ENCODE results near the gene DTNBP1. TPM values are rescaled to one million over a fixed set of nuclear protein-coding genes. Genes with fewer than 3 reads are reported as not detected.

Gene DTNBP1
- total and polyA plus RNA-seq, 4 donors: 3.1 to 6.0 (median 4.3) TPM

GRCh38 chr6:15481390-15482291, 181.2 kb downstream of the DTNBP1 start (continued):
- TF ChIP-seq REST (IDR thresholded peaks at IDR 0.05): no peak
- TF ChIP-seq NR2F2 (IDR thresholded peaks at IDR 0.05): no peak
- TF ChIP-seq MAX (IDR thresholded peaks at IDR 0.05): no peak

GRCh38 chr6:15480525-15480924, 182.3 kb downstream of the DTNBP1 start:
- Histone ChIP-seq H3K9me3 (ENCODE audit: control insufficient read depth in 4 of 4, low read length in 3 of 4) (no peaks in the 10 kb centered on the region), H3K4me1 (ENCODE audit: control insufficient read depth in 4 of 4, insufficient read depth in 4 of 4, low read length in 3 of 4) (no peaks in the 10 kb centered on the region), H3K36me3 (ENCODE audit: control insufficient read depth in 4 of 4, insufficient read depth in 3 of 4, low read depth in 1 of 4, low read length in 3 of 4) (peaks cover 0 to 2% (median under 1%) of the 10 kb centered on the region in 4 donors), H3K27ac (ENCODE audit: low read depth in 1 of 2, low read length in 2 of 2) (no peak overlapping the region), H3K27me3 (ENCODE audit: control insufficient read depth in 4 of 4, insufficient read depth in 4 of 4, low read length in 3 of 4) (no peaks in the 10 kb centered on the region), H3K4me3 (ENCODE audit: low read depth in 1 of 3, low read length in 3 of 3) (no peak overlapping the region), H3K9ac (ENCODE audit: low read depth in 1 of 2, low read length in 2 of 2) (no peak overlapping the region)
- WGBS: 86% methylated on average over 7 of the region's 7 CpGs
- TF ChIP-seq RXRA (IDR thresholded peaks at IDR 0.05): no peak
- no peak for TF ChIP-seq NR2F2 (IDR thresholded peaks at IDR 0.05)
- no peak for TF ChIP-seq MAX (IDR thresholded peaks at IDR 0.05)
- no peak for TF ChIP-seq YY1 (IDR thresholded peaks at IDR 0.05)
- no peak for TF ChIP-seq RAD21 (IDR thresholded peaks at IDR 0.05)
- TF ChIP-seq JUND (IDR thresholded peaks at IDR 0.05): no peak
- TF ChIP-seq HNF4G (IDR thresholded peaks at IDR 0.05): no peak
- no peak for TF ChIP-seq SP1 (IDR thresholded peaks at IDR 0.05)
- no peak for TF ChIP-seq FOXA2 (IDR thresholded peaks at IDR 0.05)
- TF ChIP-seq ZBTB33 (IDR thresholded peaks at IDR 0.05): no peak
- no peak for TF ChIP-seq HNF4A (conservative IDR thresholded peaks at IDR 0.05)
- no peak for TF ChIP-seq CTCF (IDR thresholded peaks at IDR 0.05; ENCODE audit: low read depth, low read length, missing input control)
- no peak for TF ChIP-seq EGR1 (IDR thresholded peaks at IDR 0.05; ENCODE audit: low read depth in 2 of 2)
- no peak for TF ChIP-seq FOXA1 (IDR thresholded peaks at IDR 0.05)
- peak; percentile 13 for DNase-seq (ENCODE audit: low spot score)

Data from liver (tissue), 9 donors.